A549 (cell line): ENCODE data around the gene NAV2. TPM values are rescaled to one million over a fixed set of nuclear protein-coding genes. Genes with fewer than 3 reads are reported as not detected.

Source experiments
- ATAC-seq, 2 experiments: fragments of 200-7000 bp in 1 of 2; fragments of >200 bp in 1 of 2; cut with Nextera tagmentation in 1 of 2; cut with Tn5 transposase in 1 of 2; 3 replicates each; pipeline versions ENCODE4 v1.8.0 to v1.9.1; 2018 to 2020; ENCODE audit warnings: mild to moderate bottlenecking in 1 of 2, moderate library complexity in 1 of 2
- CTCF ChIA-PET: fragments of 300-600 bp; sonication (Branson Sonifier 250); formaldehyde crosslinking; extraction: SDS; loops from one replicate; lab custom pipeline; 2021; ENCODE audit warnings: antibody characterized with exemption, inconsistent platforms; lab: Yijun Ruan, JAX
- POLR2A ChIA-PET: fragments of 350-600 bp; formaldehyde crosslinking; extraction: SDS; loops from one replicate; lab custom pipeline; 2021; ENCODE audit warnings: antibody characterized with exemption, inconsistent platforms; lab: Yijun Ruan, JAX
- DNase-seq, 2 experiments: peaks; one replicate each; pipeline versions ENCODE4 v3.0.0 to v3.0.0-alpha.2; 2011 to 2016; ENCODE audit warnings: low read depth in 1 of 2, low spot score in 1 of 2
- FAIRE-seq: peaks from 2 replicates; lab custom pipeline; 2011; peaks lifted over from hg19 to GRCh38; lab: Jason Lieb, UNC
- H3K27ac ChIP-seq, 2 experiments: fragments of >200 bp; sonication (Bioruptor Twin); formaldehyde crosslinking; 3 replicates each; pipeline ENCODE4 v1.5.1; 2016 to 2017
- H3K4me1 ChIP-seq: fragments of >200 bp; sonication (Bioruptor Twin); formaldehyde crosslinking; 3 replicates; pipeline ENCODE4 v1.6.1; 2016
- H3K4me2 ChIP-seq: fragments of >200 bp; sonication (Bioruptor Twin); formaldehyde crosslinking; 3 replicates; pipeline ENCODE4 v1.6.1; 2016
- H3K4me3 ChIP-seq: fragments of >200 bp; sonication (Bioruptor Twin); formaldehyde crosslinking; 3 replicates; pipeline ENCODE4 v1.5.1; 2016
- H3K9me3 ChIP-seq: fragments of >200 bp; sonication (Bioruptor Twin); formaldehyde crosslinking; 3 replicates; pipeline ENCODE4 v1.6.1; 2016
- ATOH8 ChIP-seq: fragments of 250-450 bp; sonication (Bioruptor Pico); IDR thresholded peaks from 2 replicates; pipeline ENCODE4 v1.5.0; 2020; ENCODE audit warnings: low read depth, mild to moderate bottlenecking, moderate library complexity
- BHLHE40 ChIP-seq: IDR thresholded peaks from 2 replicates; pipeline ENCODE4 v1.6.1; 2012; ENCODE audit warnings: low read depth, low read length, inconsistent platforms
- CBX8 ChIP-seq: fragments of 200-600 bp; sonication (generic); IDR thresholded peaks from 2 replicates; pipeline ENCODE4 v1.6.1; 2016
- CEBPB ChIP-seq, 2 experiments: fragments of >200 bp in 1 of 2; sonication (Bioruptor Twin) in 1 of 2; formaldehyde crosslinking in 1 of 2; IDR thresholded peaks; 2 replicates each; pipeline ENCODE4 v1.6.1; 2012 to 2016
- CHD2 ChIP-seq: fragments of 150-350 bp; IDR thresholded peaks from 2 replicates; pipeline ENCODE4 v1.6.1; 2014; ENCODE audit warnings: low read length; ENCODE audit not compliant: partially characterized antibody
- E2F6 ChIP-seq: IDR thresholded peaks from 2 replicates; pipeline ENCODE4 v1.6.1; 2012; ENCODE audit warnings: low read depth, borderline replicate concordance
- HEYL ChIP-seq: fragments of 250-450 bp; sonication (Bioruptor Pico); IDR thresholded peaks from 2 replicates; pipeline ENCODE4 v1.8.0; 2021; ENCODE audit warnings: mild to moderate bottlenecking, moderate library complexity
- HOXA7 ChIP-seq: fragments of 250-450 bp; sonication (Bioruptor Pico); IDR thresholded peaks from 2 replicates; pipeline ENCODE4 v1.5.0; 2020; ENCODE audit warnings: mild to moderate bottlenecking, moderate library complexity
- JUNB ChIP-seq: fragments of >200 bp; sonication (Bioruptor Twin); formaldehyde crosslinking; IDR thresholded peaks from 2 replicates; pipeline ENCODE4 v1.6.1; 2016
- KDM1A ChIP-seq: fragments of 200-600 bp; sonication (generic); IDR thresholded peaks from 2 replicates; pipeline ENCODE4 v1.6.1; 2016; ENCODE audit warnings: low read depth, mild to moderate bottlenecking
- KDM5A ChIP-seq: fragments of 200-600 bp; sonication (generic); IDR thresholded peaks from 2 replicates; pipeline ENCODE4 v1.6.1; 2016; ENCODE audit warnings: antibody characterized with exemption, mild to moderate bottlenecking
- MAX ChIP-seq: IDR thresholded peaks from 2 replicates; pipeline ENCODE4 v1.6.1; 2012
- RNF2 ChIP-seq: fragments of 200-600 bp; sonication (generic); IDR thresholded peaks from 2 replicates; pipeline ENCODE4 v1.6.1; 2016; ENCODE audit warnings: low read depth, mild to moderate bottlenecking, antibody characterized with exemption, moderate library complexity, borderline replicate concordance
- SREBF2 ChIP-seq: fragments of 450-650 bp; IDR thresholded peaks from 2 replicates; pipeline ENCODE4 v1.6.1; 2014; ENCODE audit warnings: mild to moderate bottlenecking, moderate library complexity
- TP53 ChIP-seq: fragments of 250-450 bp; sonication (Bioruptor Pico); IDR thresholded peaks from 2 replicates; pipeline ENCODE4 v1.5.0; 2021; ENCODE audit warnings: mild to moderate bottlenecking, moderate library complexity
- USF2 ChIP-seq: fragments of 450-650 bp; IDR thresholded peaks from 2 replicates; pipeline ENCODE4 v1.6.1; 2014; ENCODE audit warnings: antibody characterized with exemption
- ZNF302 ChIP-seq: fragments of 250-450 bp; sonication (Bioruptor Pico); IDR thresholded peaks from 2 replicates; pipeline ENCODE4 v1.9.0; 2021; ENCODE audit warnings: inconsistent platforms, mild to moderate bottlenecking, moderate library complexity
- WGBS: methylation state at CpG from one replicate; pipeline ENCODE4 v1.1.6; 2017; ENCODE audit errors: missing lambda C conversion rate; 5-methylcytosine and 5-hydroxymethylcytosine counted together
- polyA plus RNA-seq, 4 experiments: library from polyadenylated mRNA; depleted of rRNA in 3 of 4; stranded (reverse); fragments of >200 nt; fragmentation: RNase III in 1 of 4; extraction: RNeasy Plus Mini Kit Qiagen cat#74134 plus additional on column Dnase treatment in 1 of 4; gene quantifications; 2 replicates in 3 of 4; 3 replicates in 1 of 4; pipeline ENCODE4 v1.2.3, GENCODE V29; 2011 to 2017
- TF ChIP-seq, protein P1 (sequence below): fragments of >200 bp; sonication (Bioruptor Twin); formaldehyde crosslinking; IDR thresholded peaks from 2 replicates; pipeline ENCODE4 v1.6.1; 2016
- TF ChIP-seq, protein P2 (sequence below): IDR thresholded peaks from 2 replicates; pipeline ENCODE4 v1.6.1; 2012
- TF ChIP-seq, protein P3 (sequence below): fragments of 250-450 bp; sonication (Bioruptor Pico); IDR thresholded peaks from 2 replicates; pipeline ENCODE4 v1.5.0; 2021; ENCODE audit warnings: mild to moderate bottlenecking, moderate library complexity, borderline replicate concordance

Gene NAV2
- polyA plus RNA-seq, 2 of the 4 experiments (the other 2 are of a cell fraction): 4.9 to 19.8 TPM

DNA sequence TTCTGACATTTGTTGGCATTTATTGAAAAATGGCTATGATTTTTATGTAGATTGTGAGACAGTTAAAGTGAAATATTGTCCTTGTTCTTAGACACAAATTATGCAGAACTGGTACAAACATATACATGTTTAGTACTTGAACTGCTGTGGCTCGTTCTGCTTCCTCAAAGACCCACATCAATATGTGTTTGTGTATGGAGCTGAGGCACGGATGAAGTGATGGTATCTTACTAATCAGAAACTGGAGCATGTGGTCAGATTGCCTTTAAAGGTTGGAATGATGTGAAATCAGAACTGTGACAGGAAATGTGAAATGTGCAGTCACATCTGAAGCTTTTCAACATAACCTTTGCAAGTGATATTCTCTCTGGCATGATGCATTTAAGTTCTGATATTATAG, 130.4 kb downstream of the NAV2 start:
- no peak for ATAC-seq
- 51% methylated on average over 2 of the region's 2 CpGs for WGBS
- CTCF ChIA-PET: no interaction called here

GRCh38 chr11:19844012-19844411, 131.4 kb downstream of the NAV2 start:
- Histone ChIP-seq H3K4me2 (no peak overlapping the region), H3K4me1 (peaks cover 4% of the 10 kb centered on the region; the same call in 1 of the 3 replicates), H3K9me3 (no peaks in the 10 kb centered on the region), H3K27ac (no peak overlapping the region), H3K4me3 (no peak overlapping the region)
- ChIA-PET CTCF (interaction anchor here (0.6 kb wide), 2 partner anchors 71 to 746 kb away, joined by 3 to 4 read pairs; no protein-coding TSS in a partner anchor), POLR2A (no interaction called here)
- no peak for TF ChIP-seq KDM1A
- TF ChIP-seq JUNB: no peak
- no peak for TF ChIP-seq MAX
- TF ChIP-seq CHD2: no peak
- no peak for TF ChIP-seq CBX8
- no peak for TF ChIP-seq TP53 (CRISPR knock-in tag)
- TF ChIP-seq HOXA7 (CRISPR knock-in tag): no peak
- TF ChIP-seq, protein P1, sequence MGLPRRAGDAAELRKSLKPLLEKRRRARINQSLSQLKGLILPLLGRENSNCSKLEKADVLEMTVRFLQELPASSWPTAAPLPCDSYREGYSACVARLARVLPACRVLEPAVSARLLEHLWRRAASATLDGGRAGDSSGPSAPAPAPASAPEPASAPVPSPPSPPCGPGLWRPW: no peak
- no peak for TF ChIP-seq E2F6
- TF ChIP-seq HEYL (CRISPR knock-in tag): no peak
- TF ChIP-seq KDM5A: no peak
- TF ChIP-seq, protein P2, sequence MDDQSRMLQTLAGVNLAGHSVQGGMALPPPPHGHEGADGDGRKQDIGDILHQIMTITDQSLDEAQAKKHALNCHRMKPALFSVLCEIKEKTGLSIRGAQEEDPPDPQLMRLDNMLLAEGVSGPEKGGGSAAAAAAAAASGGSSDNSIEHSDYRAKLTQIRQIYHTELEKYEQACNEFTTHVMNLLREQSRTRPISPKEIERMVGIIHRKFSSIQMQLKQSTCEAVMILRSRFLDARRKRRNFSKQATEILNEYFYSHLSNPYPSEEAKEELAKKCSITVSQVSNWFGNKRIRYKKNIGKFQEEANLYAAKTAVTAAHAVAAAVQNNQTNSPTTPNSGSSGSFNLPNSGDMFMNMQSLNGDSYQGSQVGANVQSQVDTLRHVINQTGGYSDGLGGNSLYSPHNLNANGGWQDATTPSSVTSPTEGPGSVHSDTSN: no peak
- ATAC-seq (no peak), FAIRE-seq (no peak), DNase-seq (no peak)

More for the DNA sequence above, 130.4 kb downstream of the NAV2 start:
- FAIRE-seq: no peak
- no peak overlapping the region for H3K4me3 ChIP-seq
- TF ChIP-seq CHD2 (no peak), CEBPB (IDR thresholded peaks at IDR 0.05) (no peak), HEYL (CRISPR knock-in tag) (no peak), ATOH8 (no peak), ZNF302 (CRISPR knock-in tag) (no peak), SREBF2 (no peak), BHLHE40 (no peak), RNF2 (no peak), USF2 (no peak)
- TF ChIP-seq, protein P2: no peak
- TF ChIP-seq, protein P3, sequence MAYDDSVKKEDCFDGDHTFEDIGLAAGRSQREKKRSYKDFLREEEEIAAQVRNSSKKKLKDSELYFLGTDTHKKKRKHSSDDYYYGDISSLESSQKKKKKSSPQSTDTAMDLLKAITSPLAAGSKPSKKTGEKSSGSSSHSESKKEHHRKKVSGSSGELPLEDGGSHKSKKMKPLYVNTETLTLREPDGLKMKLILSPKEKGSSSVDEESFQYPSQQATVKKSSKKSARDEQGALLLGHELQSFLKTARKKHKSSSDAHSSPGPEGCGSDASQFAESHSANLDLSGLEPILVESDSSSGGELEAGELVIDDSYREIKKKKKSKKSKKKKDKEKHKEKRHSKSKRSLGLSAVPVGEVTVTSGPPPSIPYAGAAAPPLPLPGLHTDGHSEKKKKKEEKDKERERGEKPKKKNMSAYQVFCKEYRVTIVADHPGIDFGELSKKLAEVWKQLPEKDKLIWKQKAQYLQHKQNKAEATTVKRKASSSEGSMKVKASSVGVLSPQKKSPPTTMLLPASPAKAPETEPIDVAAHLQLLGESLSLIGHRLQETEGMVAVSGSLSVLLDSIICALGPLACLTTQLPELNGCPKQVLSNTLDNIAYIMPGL (CRISPR knock-in tag): no peak
- no peak overlapping the region for H3K4me2 ChIP-seq
- POLR2A ChIA-PET: interaction anchor here (0.6 kb wide), 1 partner anchor 16 kb away, joined by 3 read pairs; no protein-coding TSS in a partner anchor
- H3K27ac ChIP-seq: no peak overlapping the region
- no peak for DNase-seq
- H3K9me3 ChIP-seq: no peaks in the 10 kb centered on the region
- H3K4me1 ChIP-seq: peaks cover 7% of the 10 kb centered on the region; the same call in 1 of the 3 replicates
